ENCODE data around the gene VSNL1. TPM values are rescaled to one million over a fixed set of nuclear protein-coding genes. Genes with fewer than 3 reads are reported as not detected.

The VSNL1 gene
- total RNA-seq, 1 experiment from 2014 or later: 9.9 TPM

- H3K27ac Mint-ChIP-seq: peak overlapping the region in 2 of 3 experiments; percentile 96 to 98; a peak in 5 of 7 replicates
- Histone ChIP-seq H4K5ac (ENCODE audit: insufficient read length, low read depth, low read length) (peak overlapping the region; percentile 33), H3K56ac (ENCODE audit: insufficient read length, low read depth, low read length) (no peak overlapping the region), H3K4me1 (ENCODE audit: insufficient read depth, low read length) (peaks cover 4% of the 10 kb centered on the region), H3K9me3 (ENCODE audit: control insufficient read depth, low read depth, low read length) (no peaks in the 10 kb centered on the region), H3K14ac (ENCODE audit: insufficient read depth, low read length) (peak overlapping the region; percentile 93; the same call in 1 of the 2 replicates), H2BK12ac (ENCODE audit: insufficient read length, low read depth, low read length) (no peak overlapping the region), H3K79me2 (ENCODE audit: insufficient read depth, low read length) (peaks cover 18% of the 10 kb centered on the region), H2BK15ac (ENCODE audit: low read depth, low read length) (no peak overlapping the region), H3K23me2 (ENCODE audit: insufficient read length, low read depth, low read length, poor library complexity, severe bottlenecking) (peaks cover 35% of the 10 kb centered on the region), H3K27ac (ENCODE audit: insufficient read length, low read depth, low read length) (peak overlapping the region; percentile 72), H4K8ac (replicated peaks; ENCODE audit: insufficient read length, low read depth, low read length) (peak overlapping the region; percentile 8), H3K27me3 (ENCODE audit: insufficient read depth, low read length) (no peaks in the 10 kb centered on the region), H3K23ac (ENCODE audit: insufficient read length, low read depth, low read length) (no peak overlapping the region), H3K4me2 (ENCODE audit: insufficient read depth, insufficient read length, low read length) (peak overlapping the region; percentile 100), H2BK120ac (ENCODE audit: low read depth, low read length, poor library complexity, severe bottlenecking) (peak overlapping the region; percentile 63), H2AFZ (ENCODE audit: low read length) (no peak overlapping the region), H3K9ac (ENCODE audit: extremely low read depth, insufficient read length, low read length) (peak overlapping the region; percentile 96), H4K20me1 (ENCODE audit: control insufficient read depth, insufficient read depth, insufficient read length) (no peaks in the 10 kb centered on the region), H3T11ph (ENCODE audit: low read length) (no peak overlapping the region), H4K91ac (ENCODE audit: insufficient read length, low read depth, low read length) (no peak overlapping the region), H3K4ac (ENCODE audit: low read depth, low read length) (peak overlapping the region; percentile 72; the same call in 1 of the 2 replicates), H2BK5ac (ENCODE audit: insufficient read length, low read length) (no peak overlapping the region), H2AK5ac (ENCODE audit: insufficient read length, low read length) (no peak overlapping the region), H2BK20ac (ENCODE audit: low read depth, low read length, poor library complexity, severe bottlenecking) (no peak overlapping the region), H3K18ac (ENCODE audit: insufficient read length, low read depth, low read length) (peak overlapping the region; percentile 80), H3K79me1 (ENCODE audit: insufficient read depth, low read depth, low read length, poor library complexity, severe bottlenecking) (no peaks in the 10 kb centered on the region)
- no peaks in the 10 kb centered on the region; a peak in 1 of 7 replicates for H3K36me3 Mint-ChIP-seq (ENCODE audit: insufficient read depth in 1 of 3, low read depth in 3 of 3)
- H3K27me3 Mint-ChIP-seq (ENCODE audit: low read depth): peaks cover 26% of the 10 kb centered on the region
- DNase-seq: peak; percentile 83
- H3K9me3 Mint-ChIP-seq: no peaks in the 10 kb centered on the region; a peak in 1 of 5 replicates
- TF ChIP-seq CTCF (conservative IDR thresholded peaks at IDR 0.05): no peak
- peaks cover 45 to 62% of the 10 kb centered on the region in 2 experiments for H3K4me1 Mint-ChIP-seq
- WGBS (ENCODE audit: extremely low coverage, insufficient read length, low lambda C conversion rate): no CpG with 5 or more reads among the region's 13 CpGs
- H3K4me3 Mint-ChIP-seq: peak overlapping the region; percentile 70 to 95
Measured at GRCh38 chr2:17539611-17540092, 844 bp upstream of the VSNL1 start.
